Right hindlimb (tissue), 1 donor: ENCODE data around the gene SIKE1.
"Not testable (repeated sequence)": the region's sequence is repeated elsewhere in the genome, so short reads cannot be mapped to it uniquely, and the experiment has no call there.

ENCODE experiments used
- DNase-seq: peaks from one replicate; pipeline ENCODE4 v3.0.0-alpha.2; 2018

Gene SIKE1

GRCh38 chr1:114780344-114781226, at the start of gene SIKE1:
Gene SIKE1 (minus strand): TSS chr1:114780685. CDS start chr1:114780607, 78 bp downstream.
- DNase-seq, result peak; percentile 95

GRCh38 chr1:114830075-114830474, 49.6 kb upstream of the SIKE1 start:
- DNase-seq, result not testable (repeated sequence)

DNA sequence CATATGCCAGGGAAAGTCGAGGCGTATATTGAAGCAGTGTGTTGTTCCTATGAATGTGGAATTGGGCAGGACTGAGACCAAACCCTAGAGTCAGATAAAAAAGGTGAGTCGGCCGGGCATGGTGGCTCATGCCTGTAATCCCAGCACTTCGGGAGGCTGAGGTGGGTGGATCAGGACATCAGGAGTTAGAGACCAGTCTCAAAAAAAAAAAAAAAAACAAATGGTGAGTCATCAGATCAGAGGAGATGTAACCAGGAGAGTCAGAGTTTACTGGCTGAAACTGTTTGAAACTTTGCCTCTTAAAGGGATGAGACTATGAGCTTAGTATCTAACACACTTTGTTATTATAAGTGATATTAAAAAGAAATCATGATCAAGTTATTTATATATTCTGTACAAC, 47.8 kb upstream of the SIKE1 start:
- no peak for DNase-seq

DNA sequence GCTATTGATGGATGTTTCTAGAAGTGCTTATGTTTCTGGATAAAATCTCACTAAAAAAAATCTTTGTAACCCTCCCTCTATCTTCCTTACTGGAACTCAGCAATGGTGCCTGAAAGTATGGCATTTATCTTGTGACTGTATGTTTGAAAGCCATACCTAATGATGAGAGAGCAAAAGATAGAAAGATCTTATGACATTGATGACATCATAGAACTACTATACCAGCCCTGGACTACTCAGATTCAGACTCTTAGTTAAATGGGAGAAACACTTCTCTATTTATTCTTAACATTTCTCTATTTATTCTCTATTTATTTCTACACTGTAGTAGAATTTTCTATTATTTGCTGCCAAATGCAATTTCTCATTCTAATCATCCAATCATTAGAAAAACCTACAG, 41.5 kb upstream of the SIKE1 start:
- DNase-seq, result no peak

DNA sequence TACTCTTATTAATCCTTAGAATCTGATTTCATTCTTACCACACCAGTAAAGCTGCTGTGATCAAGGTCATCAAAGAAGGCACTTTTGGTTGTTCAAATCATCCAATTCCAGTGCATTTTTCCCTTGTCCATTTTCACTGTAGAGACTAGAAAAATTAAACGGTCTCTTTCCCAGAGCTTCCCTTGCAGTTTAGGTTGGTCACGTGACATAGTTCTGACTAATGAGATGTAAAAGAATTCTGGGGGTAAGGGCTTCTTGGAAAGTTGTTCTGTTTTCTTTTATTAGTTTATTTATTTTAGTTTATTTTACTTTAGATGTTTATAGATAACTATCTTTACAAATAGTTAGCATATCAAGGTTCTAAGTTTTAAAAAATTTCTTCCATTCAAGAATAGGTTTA, 39.9 kb upstream of the SIKE1 start:
- DNase-seq, result no peak

DNA sequence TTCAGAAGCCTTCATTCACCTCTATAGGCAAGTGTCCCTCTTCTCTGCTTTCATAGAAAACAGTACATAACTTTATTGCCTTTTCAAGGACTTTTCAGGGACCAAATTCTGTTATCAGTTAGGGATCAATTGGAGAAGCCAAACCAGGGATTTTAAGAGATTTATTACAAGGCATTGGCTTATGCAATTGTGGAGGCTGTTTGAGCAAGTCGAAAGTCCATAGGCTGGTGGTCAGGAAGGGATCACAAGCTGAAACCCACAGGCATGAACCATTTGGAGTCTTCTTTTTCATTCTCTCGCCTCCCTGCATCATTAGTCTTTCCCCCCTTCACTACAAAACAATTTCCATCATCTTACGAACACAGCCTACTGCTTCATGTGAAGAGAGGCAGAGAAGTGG, 39.4 kb upstream of the SIKE1 start:
- DNase-seq, result no peak

GRCh38 chr1:114804449-114804848, 24.0 kb upstream of the SIKE1 start:
- not testable (repeated sequence) for DNase-seq

- DNase-seq, result no peak
Measured at GRCh38 chr1:114803001-114803400, 22.5 kb upstream of the SIKE1 start.

DNA sequence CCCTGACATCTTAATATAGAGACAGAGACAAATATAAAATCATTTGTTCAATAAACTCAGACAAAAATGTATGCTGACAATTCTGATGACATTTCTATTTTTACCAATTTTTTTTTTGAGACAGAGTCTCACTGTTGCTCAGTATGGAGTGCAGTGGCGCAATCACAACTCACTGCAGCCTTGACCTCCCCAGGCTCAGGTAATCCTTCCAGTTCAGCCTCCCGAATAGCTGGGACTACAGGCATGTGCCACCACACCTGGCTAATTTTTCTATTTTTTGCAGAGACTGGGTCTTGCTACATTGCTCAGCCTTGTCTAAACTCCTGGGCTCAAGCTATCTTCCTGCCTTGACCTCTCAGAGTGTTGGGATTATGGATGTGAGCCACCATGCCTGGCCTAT, 13.6 kb upstream of the SIKE1 start:
- DNase-seq, result no peak

DNA sequence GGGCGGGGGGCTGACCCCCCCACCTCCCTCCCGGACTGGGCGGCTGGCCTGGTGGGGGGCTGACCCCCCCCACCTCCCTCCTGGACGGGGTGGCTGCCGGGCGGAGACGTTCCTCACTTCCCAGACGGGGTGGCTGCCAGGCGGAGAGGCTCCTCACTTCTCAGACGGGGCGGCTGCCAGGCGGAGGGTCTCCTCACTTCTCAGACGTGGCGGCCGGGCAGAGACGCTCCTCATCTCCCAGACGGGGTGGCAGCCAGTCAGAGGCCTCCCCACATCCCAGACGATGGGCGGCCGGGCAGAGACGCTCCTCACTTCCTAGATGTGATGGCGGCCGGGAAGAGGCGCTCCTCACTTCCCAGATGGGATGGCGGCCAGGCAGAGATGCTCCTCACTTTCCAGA, 10.1 kb upstream of the SIKE1 start:
- not testable (repeated sequence) for DNase-seq

- not testable (repeated sequence) for DNase-seq
Measured at GRCh38 chr1:114786440-114786839, 6.0 kb upstream of the SIKE1 start.

GRCh38 chr1:114782476-114782875, 2.0 kb upstream of the SIKE1 start:
- no peak for DNase-seq

- DNase-seq, result no peak
Measured at GRCh38 chr1:114779722-114780121, 763 bp downstream of the SIKE1 start.

GRCh38 chr1:114776726-114777125, 3.8 kb downstream of the SIKE1 start:
- not testable (repeated sequence) for DNase-seq

GRCh38 chr1:114771992-114772391, 8.5 kb downstream of the SIKE1 start:
- no peak for DNase-seq

DNA sequence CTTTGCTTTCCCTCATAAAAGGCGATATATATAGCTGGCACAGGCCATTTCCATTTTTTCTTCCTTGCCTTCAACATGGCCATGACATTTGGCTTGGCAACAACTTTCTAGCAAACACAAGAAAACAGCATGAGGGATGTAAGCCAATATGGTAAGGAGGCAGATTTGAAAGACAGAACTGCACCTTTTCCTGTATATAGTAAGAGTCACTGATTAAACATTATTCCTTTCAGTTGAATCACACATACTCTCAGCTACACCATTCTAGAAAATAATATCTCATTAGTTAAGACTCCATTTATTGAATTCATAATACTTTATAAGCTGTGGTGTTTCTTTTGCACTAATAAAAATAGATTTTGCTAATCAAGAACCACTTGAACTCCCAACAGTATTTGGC, 9.5 kb downstream of the SIKE1 start:
- no peak for DNase-seq

DNA sequence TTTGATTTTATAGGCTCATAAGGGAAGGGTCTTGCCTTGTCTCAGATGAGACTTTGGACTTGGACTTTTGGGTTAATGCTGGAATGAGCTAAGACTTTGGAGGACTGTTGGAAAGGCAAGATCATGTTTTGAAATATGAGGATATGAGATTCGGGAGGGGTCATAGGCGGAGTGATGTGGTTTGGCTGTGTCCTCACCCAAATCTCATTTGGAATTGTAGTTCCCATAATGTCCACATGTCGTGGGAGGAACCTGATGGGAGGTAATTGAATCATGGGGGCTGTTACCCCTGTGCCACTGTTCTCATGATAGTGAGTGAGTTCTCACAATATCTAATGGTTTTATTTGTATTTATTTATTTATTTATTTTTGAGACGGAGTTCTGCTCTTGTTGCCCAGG, 15.8 kb downstream of the SIKE1 start:
- DNase-seq, result no peak

DNA sequence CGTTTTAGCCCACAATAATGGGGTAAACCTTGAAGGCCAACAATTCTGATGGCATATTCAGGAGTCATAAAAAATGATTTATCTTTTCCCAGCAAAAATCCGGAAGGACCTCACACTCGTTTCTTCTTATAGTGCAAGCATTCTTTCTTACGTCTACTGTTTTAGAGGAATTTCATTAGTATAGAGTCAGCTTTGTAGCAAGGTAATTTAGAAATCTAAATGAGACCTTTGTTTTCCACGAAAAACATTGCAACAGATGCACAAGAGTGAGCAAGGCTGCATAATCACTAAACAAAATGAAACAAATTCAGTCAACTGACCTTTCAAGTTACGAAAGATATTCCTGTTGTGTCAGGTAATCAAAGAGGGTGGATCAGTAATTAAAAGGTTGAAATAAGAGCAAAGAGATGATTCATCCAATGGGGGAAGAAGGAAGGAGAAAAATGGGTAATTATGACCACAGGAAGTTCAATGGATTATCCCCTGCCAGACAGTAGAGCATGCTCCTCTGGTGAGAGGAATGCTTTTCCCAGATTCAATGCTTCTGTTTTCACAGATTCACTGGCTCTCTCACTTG, 22.1 kb downstream of the SIKE1 start:
- no peak for DNase-seq

DNA sequence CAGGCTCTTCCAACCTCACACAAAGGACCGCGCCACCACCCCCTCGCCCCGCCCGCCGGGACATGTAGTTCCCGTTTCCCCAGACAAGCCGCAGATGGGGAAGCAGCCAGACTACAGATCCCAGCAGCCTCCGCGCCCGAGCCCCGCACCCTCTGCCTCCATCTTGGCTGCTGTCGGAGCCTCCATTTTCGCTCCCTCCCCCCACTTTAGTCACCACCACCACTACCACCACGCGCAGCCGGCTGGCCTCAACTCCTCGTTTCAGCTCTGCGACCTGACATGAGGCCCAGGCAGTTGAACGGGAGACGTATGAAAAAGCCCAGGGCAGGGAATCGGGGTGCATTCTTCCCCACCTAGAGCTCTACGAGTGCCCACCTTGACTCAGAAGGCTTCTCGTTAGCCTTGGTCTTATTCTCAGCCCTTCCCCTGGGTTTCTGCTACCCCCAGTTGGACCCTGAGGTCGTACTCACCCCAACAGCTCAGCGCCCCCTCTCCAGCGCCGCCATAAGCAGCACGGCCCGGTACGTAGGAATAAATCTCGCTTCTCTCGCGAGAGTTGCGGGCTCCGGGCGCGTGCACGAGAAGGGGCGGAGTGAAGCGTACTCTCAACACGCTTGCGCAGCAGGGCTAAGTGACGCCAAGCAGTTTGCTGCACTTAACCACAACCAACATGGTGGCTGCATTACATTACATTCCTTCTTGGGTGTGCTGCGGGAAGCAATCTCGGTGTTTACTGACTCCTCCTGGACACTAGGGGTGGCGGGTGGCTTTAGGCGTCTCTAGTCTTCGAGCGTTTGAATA, 22.8 kb downstream of the SIKE1 start, which contains the start of gene CSDE1:
Gene CSDE1, minus strand, starts transcription at position 530 of the 801 bp plus-strand sequence. CDS start 18,094 bp downstream, outside the sequence.
- peak; percentile 98 for DNase-seq

DNA sequence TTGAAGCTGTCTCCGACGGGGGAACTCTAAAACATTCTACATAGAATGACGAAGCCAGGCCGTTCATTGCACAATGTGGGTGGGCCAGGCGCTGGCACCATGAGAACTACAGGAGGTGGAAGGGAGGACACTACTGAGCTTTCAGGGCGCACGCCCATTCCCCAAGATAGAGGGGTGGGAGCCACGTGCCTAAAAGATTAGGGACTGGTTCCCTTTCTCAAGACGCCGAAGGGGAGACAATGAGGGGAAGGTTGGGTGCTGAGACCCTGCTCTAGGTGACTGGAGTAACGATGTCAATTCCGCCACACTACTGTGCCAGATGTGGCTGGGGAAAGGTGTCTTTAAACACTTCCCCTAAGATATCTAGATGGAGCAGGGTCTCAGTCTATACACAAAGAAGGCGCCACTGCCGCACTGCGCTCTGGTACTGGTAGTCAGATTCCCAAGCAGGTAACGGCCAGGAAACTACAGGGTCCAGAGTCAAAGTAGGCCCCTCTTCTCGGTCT, 23.5 kb downstream of the SIKE1 start:
- DNase-seq, result no peak

GRCh38 chr1:114756009-114756892, 24.2 kb downstream of the SIKE1 start:
- DNase-seq, result no peak
